GM18951 (cell line): ENCODE results near the gene ANKRD39.

ENCODE experiments used
- POLR2A ChIP-seq: IDR thresholded peaks from 4 replicates; pipeline ENCODE4 v1.6.1; 2011; ENCODE audit warnings: mild to moderate bottlenecking; ENCODE audit not compliant: insufficient read length, insufficient read depth; ENCODE audit errors: extremely low read depth
- in situ Hi-C: fragments of 300-500 bp; cut with MboI; formaldehyde crosslinking; loops from one replicate; pipeline ENCODE4 v1.12.0; 2022; ENCODE audit warnings: low sequenced_read_pairs, mixed read lengths, inconsistent platforms; ENCODE audit not compliant: unreplicated experiment

Gene ANKRD39

DNA sequence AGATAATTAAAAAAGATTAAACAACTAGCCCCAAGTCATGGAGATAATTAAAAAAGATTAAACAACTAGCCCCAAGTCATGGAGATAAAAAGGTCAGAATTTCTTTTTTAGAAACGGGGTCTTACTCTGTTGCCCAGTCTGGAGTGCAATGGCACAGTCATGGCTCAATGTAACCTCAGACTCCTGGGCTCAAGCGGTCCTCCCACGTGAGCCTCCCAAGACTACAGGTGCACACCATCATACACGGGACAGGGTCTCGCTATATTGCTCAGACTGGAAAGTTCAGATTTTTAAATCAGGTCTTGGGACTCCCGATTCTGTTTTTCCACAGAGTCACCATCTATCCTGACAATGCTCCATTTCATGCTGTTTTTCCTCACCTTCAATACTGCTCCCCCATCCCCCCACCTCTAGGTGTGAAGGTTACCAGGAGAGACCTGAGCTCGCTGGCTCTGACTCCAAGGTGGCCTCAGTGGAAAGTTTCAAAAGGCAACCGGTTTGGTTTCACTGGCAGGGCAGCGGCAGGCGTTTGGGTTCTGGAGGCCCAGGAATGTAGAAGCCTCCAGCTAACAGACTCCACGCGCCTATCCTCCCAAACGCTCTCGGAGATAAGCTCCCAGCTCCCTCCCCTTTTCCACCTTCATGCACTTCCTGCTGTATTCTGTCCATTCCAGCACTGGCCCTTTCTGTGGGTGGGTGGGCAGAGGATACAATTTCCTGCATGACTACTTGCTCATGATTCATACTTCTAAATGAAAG, 15.0 kb upstream of the ANKRD39 start:
- no peak for TF ChIP-seq POLR2A
- in situ Hi-C loops, result no loop called here

DNA sequence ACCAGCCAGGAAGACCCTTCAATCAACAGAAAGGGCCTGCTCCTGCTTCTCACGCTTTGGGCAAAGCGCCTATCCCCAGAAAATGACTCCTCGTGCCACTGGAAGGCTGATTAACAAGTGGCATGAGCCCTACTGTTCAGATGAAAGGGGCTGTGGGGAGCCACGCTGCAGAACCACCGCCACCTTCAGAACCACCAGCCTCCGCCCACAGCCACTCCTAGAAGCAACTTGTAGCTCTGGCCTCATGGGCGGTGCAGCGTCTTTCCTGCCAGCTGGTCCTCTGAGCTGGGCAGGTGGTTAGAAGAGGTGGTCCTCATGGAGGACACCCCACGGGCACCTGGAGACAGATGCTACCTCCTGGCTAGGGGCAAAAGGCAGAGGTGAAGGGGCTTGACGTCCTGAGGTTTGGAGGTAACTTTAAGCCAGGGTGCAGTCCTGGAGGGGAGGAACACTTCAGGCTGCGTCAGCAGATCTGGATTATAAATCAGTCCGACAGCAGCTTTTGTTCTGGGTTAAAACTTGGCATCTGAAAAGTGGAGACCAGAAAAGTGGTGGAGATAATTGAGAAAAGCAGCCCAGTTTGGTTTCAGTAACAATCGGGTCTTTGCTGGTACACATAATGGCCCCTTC, 12.9 kb upstream of the ANKRD39 start:
- in situ Hi-C loops, result no loop called here
- no peak for TF ChIP-seq POLR2A

DNA sequence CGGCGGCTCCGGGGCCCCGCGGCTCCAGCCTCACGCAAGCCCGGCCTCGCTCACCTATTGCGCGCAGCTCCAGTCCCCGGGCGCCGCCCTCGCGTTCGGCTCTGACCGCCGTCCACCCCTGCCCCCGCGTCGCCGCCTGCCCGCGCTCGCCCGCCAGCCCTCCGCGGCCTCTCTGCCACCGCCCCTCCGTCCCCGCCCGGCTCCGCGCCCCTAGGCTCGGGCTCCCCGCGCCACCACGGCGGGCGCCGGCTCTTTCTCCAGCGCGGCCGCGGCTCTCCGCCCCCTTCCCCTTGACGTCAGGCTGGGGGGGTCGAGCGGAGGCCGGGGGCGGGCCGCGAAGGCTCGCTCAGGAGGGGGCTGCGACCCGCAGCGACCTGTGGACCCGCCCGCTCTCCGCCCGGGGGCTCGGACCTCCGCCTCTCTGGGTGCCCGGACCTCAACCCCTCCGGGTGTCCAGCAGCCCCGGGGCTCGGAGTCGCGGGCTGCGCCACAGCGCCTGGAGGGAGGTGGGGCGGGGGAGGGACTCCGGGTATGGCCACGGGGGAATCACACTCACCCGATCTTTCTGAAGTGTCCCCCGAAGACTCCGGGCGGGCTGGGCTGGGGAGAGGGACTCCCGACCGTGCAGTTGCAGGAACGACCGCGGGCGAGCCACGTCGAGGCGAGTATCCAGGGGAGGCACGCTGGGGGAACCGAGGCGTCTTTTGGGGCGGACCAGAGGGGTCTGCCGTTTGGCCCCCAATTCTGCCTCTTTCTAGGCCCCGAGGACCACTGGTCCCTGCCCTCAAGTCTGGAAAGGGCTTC, 12.2 kb upstream of the ANKRD39 start, which contains the start of gene SEMA4C:
SEMA4C (minus strand) TSS at position 259 of the 804 bp plus-strand sequence. CDS start 2,194 bp downstream, outside the sequence.
- peak; percentile 51 for TF ChIP-seq POLR2A
- in situ Hi-C loops, result no loop called here

DNA sequence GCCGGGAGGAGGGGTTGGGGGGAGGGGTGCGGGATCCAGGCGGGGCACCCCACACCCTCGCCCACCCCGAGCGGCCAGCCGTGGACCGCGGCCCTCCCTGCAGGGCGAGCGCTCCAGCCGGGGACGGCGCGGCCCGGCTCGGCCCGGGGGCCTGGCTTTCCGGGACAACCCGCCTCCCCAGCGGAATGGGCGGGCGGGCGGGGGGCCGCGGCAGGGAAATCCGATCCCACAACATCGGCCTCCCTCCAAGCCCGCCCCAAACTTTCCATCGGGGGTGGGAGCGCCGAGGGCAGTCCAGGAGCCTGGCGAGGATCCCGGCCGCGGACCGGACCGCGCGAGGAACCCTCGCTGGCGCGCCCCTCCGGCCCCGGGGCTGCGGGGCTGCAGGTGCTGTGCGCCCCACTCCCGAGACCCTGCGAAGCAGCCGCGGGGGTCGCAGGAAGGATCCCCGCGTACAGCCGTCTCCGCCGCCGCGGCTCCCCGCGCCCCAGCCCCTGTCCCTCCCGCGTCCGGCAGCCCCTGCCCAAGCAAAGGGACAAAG, 11.5 kb upstream of the ANKRD39 start:
- no peak for TF ChIP-seq POLR2A
- in situ Hi-C loops, result no loop called here

DNA sequence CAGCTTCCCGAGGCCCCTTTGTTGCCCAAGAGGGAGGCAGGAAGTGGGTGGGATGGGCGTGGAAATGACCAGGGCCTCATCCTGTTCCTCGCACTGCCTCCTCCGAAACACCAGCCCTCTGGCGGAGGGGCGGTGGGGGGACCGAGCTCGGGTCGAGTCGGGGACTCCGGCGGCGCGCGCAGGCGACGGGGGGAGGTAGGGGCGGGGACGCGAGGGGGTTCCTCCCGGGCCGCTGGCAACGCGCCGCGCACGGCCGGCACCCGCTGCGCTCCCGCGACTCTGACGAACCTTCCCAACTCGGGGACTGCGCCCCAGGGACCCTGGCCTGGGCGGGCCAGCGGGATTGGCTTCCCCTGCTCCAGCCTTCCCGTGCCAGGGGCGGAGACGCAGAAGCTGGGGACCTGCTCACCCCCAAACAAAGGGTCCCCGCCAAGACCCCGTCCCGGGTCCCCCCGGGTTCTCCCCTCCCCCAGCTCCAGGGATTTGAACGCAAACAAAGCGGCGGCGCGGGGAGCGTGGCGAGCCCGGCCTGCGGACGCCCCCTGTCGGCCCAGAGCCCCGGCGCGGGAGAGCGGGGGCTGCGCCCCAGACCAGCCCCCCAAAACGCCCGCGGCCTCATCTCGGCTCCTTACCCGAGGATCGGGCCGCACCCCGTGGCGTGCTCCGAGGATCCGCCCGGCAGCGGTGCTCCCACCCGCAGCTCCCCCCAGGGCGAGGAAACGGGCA, 10.9 kb upstream of the ANKRD39 start:
- in situ Hi-C loops, result no loop called here
- peak; percentile 78 for TF ChIP-seq POLR2A

DNA sequence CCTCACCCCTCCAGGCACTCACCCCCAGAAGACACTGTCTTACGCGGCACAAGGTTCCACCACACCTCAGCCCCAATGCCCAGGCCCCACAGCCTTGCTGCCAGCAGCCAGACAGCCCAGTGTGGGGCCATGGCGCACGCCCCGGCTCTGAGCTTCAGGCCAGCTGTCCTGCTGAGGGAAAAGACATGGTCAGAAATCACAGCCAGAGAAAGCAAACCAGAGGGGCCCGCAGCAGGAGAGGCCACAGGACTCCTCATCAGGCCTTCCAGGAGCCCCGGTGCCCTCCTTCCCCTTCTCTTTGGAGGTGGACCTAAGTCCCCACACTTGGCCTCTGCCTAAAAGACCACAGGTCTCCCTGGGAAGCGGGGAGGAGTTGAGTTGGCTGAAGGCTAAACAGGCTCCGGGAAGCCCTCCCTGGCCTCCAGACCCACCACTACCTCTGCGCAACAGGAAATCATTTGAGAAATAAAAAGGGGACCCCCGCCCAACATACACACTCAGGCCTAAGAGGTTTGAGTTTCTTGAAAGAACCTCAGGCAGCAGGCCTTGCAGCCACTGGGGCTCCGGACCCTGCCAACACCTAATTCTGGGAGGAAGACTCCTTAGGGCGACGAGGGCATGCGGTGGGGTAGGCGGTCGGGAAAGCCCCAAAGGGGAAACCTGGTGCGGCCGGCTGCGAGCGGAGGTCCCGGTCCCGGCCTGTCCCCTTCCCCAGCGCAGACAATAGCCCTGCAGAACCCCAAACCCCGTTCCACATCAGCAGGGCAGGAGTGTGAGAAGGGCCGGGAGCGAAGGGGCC, 10.1 kb upstream of the ANKRD39 start:
- no peak for TF ChIP-seq POLR2A
- in situ Hi-C loops, result no loop called here

DNA sequence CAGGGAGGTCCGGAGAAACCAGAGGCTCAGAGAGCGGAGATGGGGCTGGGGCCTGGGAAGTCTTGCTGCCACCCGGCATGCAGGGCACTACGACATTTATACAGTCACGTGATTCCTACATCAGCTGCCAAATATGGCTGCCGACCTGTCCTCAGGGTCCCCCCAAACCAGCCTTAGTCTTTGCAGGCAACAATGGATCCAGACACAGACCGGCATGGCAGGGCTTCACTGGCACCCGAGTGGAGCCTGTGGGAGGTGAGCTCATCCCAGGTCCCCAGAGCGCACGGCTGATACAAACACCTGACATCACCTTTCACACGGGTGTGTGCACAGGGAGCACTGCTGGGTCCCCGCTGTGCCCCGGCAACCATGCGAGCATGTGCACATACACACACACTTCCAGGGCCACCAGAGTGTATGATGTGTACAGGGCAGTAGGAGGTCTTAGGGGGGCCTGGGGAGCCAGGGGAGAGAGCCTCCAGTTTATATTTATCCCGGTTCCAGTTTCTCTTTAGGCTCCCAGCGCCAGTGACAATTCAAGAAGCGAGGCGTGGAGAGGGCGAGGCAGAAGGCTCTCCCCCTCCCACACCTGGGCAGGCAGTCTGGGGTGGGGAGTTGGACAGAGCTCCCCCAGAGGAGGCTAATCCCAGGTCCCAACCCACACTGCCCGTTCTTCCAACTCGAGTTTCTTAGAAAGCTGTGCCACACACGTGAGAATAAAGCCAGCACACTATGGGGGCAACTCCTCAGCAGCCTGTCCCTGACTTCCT, 9.4 kb upstream of the ANKRD39 start:
- no peak for TF ChIP-seq POLR2A
- in situ Hi-C loops, result no loop called here

DNA sequence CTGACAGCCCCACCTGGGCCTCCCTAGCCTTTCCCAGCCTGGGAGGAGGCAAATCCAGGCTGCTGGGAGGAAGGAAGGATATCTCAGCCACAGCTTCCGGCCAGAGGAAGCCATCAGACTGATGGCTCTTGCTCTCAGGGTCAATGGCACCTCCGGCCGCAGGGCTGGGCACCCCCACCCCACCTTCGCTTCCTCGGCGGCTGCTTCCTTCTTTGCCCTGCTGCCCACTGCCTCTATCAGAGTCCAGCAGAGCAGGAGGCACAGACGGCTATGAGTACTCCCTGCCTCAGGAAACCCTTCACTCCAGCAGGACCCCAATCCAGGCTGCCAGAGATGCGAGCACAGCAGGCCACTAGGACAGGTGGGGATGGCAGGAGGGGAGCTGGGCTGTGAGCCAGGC, 8.8 kb upstream of the ANKRD39 start:
- TF ChIP-seq POLR2A, result no peak
- in situ Hi-C loops, result no loop called here

DNA sequence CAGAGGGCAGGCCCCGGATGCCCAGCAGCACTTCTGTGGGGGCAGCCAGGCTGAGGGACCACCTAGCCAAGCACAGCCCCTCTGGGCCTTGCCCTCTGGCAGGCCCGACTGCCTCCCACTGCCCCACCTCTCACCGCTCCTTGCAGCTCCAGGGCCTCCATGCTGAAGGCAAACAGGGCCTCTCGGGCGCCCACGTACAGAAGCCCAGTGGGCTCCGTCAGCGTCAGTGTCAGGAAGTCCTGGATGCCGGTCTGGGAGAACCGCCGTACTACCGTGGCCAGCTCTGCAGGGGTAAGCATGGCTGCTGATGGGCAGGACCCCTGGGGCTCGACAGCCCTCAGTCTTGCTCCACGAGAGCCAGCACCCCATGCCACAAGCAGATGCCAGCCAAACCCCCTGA, 8.3 kb upstream of the ANKRD39 start:
- no peak for TF ChIP-seq POLR2A
- in situ Hi-C loops, result no loop called here

DNA sequence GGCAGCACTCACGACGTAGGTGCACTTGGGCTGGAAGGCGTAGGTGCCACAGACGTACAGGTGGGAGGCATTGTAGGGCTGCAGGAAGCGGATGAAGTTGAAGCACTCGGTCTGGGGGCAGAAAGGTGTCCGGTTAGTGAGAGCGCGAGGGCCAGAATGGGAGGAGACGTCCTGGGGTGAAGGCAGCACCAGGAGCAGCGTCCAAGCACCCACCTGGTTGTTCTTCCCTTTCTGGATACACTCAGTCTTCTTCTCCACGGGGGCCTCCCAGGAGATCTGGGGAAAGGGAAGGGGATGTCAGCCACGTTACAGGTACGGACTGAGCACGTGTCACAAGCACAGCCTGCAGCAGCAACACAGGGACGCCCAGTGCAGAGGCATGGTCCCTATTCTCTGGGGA, 7.8 kb upstream of the ANKRD39 start:
- TF ChIP-seq POLR2A, result no peak
- in situ Hi-C loops, result no loop called here

DNA sequence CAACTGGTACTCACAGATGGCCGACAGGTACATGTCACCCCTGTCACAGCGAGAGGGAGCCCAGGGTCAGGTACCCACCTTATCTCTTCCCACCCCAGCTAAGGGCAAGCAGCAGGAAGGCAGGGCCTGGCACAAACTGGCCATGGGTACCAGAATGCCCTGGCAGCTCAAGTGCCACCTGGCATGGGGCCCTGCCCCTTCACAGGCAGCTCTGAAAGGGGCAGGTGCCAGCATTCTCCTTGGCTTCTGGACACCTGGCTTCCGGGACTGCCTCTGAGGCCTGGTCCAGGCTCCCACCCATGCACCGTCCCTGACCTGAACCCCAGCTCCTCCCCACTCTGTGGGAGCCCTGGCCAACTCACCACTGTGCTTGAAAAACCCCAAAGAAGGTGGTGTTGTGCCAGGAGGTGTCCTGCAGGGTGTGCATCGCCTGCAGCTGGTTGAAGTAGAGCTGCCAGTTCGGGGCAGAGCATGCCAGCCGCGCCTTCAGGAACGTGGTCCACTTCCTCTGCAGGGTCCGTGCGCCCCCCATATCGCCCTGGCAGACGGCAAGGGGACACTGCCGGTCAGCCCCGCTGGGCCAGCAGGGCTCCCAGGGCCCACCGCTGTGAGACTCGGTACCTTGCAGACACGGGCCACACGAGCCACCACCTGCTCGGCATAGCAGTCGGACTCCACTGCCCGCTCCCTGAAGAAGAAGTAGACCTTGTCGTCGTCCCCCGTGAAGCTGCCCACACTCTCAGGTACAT, 6.7 kb upstream of the ANKRD39 start:
- no peak for TF ChIP-seq POLR2A
- in situ Hi-C loops, result no loop called here
